ENCODE measurements around the gene TPCN2.

TPCN2 gene

GRCh38 chr11:69010964-69011623 is 37.6 kb upstream of the TPCN2 start:
- no peak for DNase-seq (ENCODE audit: low spot score)

GRCh38 chr11:69011624-69012091 is 37.1 kb upstream of the TPCN2 start:
- DNase-seq (ENCODE audit: low spot score): no peak

- DNase-seq (ENCODE audit: low spot score): no peak
Measured at GRCh38 chr11:69012092-69013008, 36.4 kb upstream of the TPCN2 start.

- DNase-seq (ENCODE audit: low spot score): no peak
Measured at GRCh38 chr11:69013009-69013951, 35.5 kb upstream of the TPCN2 start, which contains the start of gene MRGPRF. Gene MRGPRF (minus strand): TSS chr11:69013246. CDS start chr11:69009901, 3,345 bp downstream.

- no peak for DNase-seq (ENCODE audit: low spot score)
Measured at GRCh38 chr11:69014084-69014851, 34.5 kb upstream of the TPCN2 start.

GRCh38 chr11:69014898-69015549 is 33.7 kb upstream of the TPCN2 start:
- no peak for DNase-seq (ENCODE audit: low spot score)

- no peak for DNase-seq (ENCODE audit: low spot score)
Measured at GRCh38 chr11:69017951-69018350, 30.8 kb upstream of the TPCN2 start.

GRCh38 chr11:69018924-69019323 is 29.8 kb upstream of the TPCN2 start:
- DNase-seq (ENCODE audit: low spot score): no peak

- no peak for DNase-seq (ENCODE audit: low spot score)
Measured at GRCh38 chr11:69022260-69022659, 26.5 kb upstream of the TPCN2 start.

GRCh38 chr11:69024509-69024908 is 24.2 kb upstream of the TPCN2 start:
- no peak for DNase-seq (ENCODE audit: low spot score)

GRCh38 chr11:69027704-69028372 is 20.9 kb upstream of the TPCN2 start:
- no peak for DNase-seq (ENCODE audit: low spot score)

- DNase-seq (ENCODE audit: low spot score): no peak
Measured at GRCh38 chr11:69030301-69030700, 18.4 kb upstream of the TPCN2 start.

- DNase-seq (ENCODE audit: low spot score): no peak
Measured at GRCh38 chr11:69032833-69033232, 15.9 kb upstream of the TPCN2 start.

- DNase-seq (ENCODE audit: low spot score): no peak
Measured at GRCh38 chr11:69033431-69033830, 15.3 kb upstream of the TPCN2 start.

- no peak for DNase-seq (ENCODE audit: low spot score)
Measured at GRCh38 chr11:69034123-69034867, 14.4 kb upstream of the TPCN2 start.

- no peak for DNase-seq (ENCODE audit: low spot score)
Measured at GRCh38 chr11:69035150-69035945, 13.4 kb upstream of the TPCN2 start.

- no peak for DNase-seq (ENCODE audit: low spot score)
Measured at GRCh38 chr11:69035946-69036340, 12.8 kb upstream of the TPCN2 start.

- DNase-seq (ENCODE audit: low spot score): no peak
Measured at GRCh38 chr11:69037074-69037473, 11.7 kb upstream of the TPCN2 start.

GRCh38 chr11:69037544-69037943 is 11.2 kb upstream of the TPCN2 start:
- DNase-seq (ENCODE audit: low spot score): no peak
